Heart right ventricle (tissue), 16 donors: ENCODE data around the gene PCCB. TPM values are rescaled to one million over a fixed set of nuclear protein-coding genes. Genes with fewer than 3 reads are reported as not detected.

Source experiments
- ATAC-seq, 8 donors: fragments of 200-7000 bp; cut with Tn5 transposase; one replicate each; pipeline ENCODE4 v1.9.1; 2020; ENCODE audit warnings: mild to moderate bottlenecking in 8 of 8, moderate library complexity in 8 of 8, moderate number of reproducible peaks in 1 of 8
- DNase-seq, 2 donors: peaks; one replicate each; pipeline ENCODE4 v3.0.0-alpha.2; 2020
- H3K27ac ChIP-seq, 10 donors: fragments of 200-600 bp; sonication (generic) in 2 of 10; one replicate each; pipeline versions ENCODE4 v1.5.0 to v1.8.0; 2020 to 2022; ENCODE audit warnings: mild to moderate bottlenecking in 3 of 10
- H3K27me3 ChIP-seq, 7 donors: fragments of 200-600 bp; one replicate each; pipeline ENCODE4 v1.8.0; 2021 to 2022; ENCODE audit warnings: mild to moderate bottlenecking in 2 of 7
- H3K36me3 ChIP-seq, 9 donors: fragments of 200-600 bp; sonication (generic) in 1 of 9; one replicate each; pipeline versions ENCODE4 v1.5.0 to v1.8.0; 2020 to 2022; ENCODE audit warnings: mild to moderate bottlenecking in 2 of 9
- H3K4me1 ChIP-seq, 9 donors: fragments of 200-600 bp; sonication (generic) in 1 of 9; one replicate each; pipeline versions ENCODE4 v1.5.0 to v1.8.0; 2020 to 2022; ENCODE audit warnings: mild to moderate bottlenecking in 4 of 9
- H3K4me3 ChIP-seq, 10 donors: fragments of 200-600 bp; sonication (generic) in 2 of 10; one replicate each; pipeline versions ENCODE4 v1.5.0 to v1.8.0; 2020 to 2022; ENCODE audit warnings: mild to moderate bottlenecking in 7 of 10, moderate library complexity in 2 of 10
- H3K9me3 ChIP-seq, 11 donors: fragments of 200-600 bp in 10 of 11; sonication (generic) in 2 of 11; one replicate each; pipeline versions ENCODE4 v1.5.0 to v1.8.0; 2013 to 2022; ENCODE audit warnings: mild to moderate bottlenecking in 2 of 11, control low read depth in 1 of 11, moderate library complexity in 1 of 11
- CTCF ChIP-seq, 9 donors: fragments of 200-600 bp; sonication (generic) in 2 of 9; IDR thresholded peaks; one replicate each; pipeline versions ENCODE4 v1.5.0 to v1.8.0; 2021 to 2022; ENCODE audit warnings: antibody characterized with exemption in 9 of 9, mild to moderate bottlenecking in 5 of 9, moderate library complexity in 1 of 9
- WGBS, 2 donors: extraction: QIAGEN DNeasy Blood & Tissue Kit; methylation state at CpG; one replicate each; pipeline ENCODE4 v1.1.7; 2013; ENCODE audit warnings: inconsistent platforms in 1 of 2; 5-methylcytosine and 5-hydroxymethylcytosine counted together
- intact Hi-C, 10 donors: fragments of 100-400 bp; cut with DNase I; formaldehyde crosslinking; loops; one replicate each; pipeline versions ENCODE4 v1.11.1 to v1.14.2; 2022
- polyA plus RNA-seq, 2 donors: library from polyadenylated mRNA; stranded (reverse); fragments of 200-250 nt; gene quantifications; one replicate each; pipeline ENCODE4 v1.2.3, GENCODE V29; 2013
- total RNA-seq, 10 donors: library from RNA; stranded (reverse); fragmentation: NEBNext Ultra II Directional in 3 of 10; extraction: Animal tissue kit (Norgen Biotek cat#: 25700) in 3 of 10; gene quantifications; one replicate each; pipeline versions ENCODE4 v1.2.1 to v1.2.4, GENCODE V29; 2021 to 2023
- donor health status: Arrhythmogenic right ventricular cardiomyopathy.
- donor health status: ischemic (EF 13 %, LVEDD 7.1; RV severe dilation, severe dysfunction).
- donor health status: healthy with polysubstance abuse.
- donor health status: DM: no; HTN: yes; CAD: no.
- donor health status: DM: no; HTN: no; CAD: no.
- donor health status: ischemic (EF 25% LVEDD 6.9; RV normal size, moderate dysfunction).
- donor health status: ischemic (EF 25% LVEDD 5.7; RV mildly dilated, moderate dysfunction).
- donor health status: healthy.
- donor health status: DM: yes; HTN: yes; CAD: no.
- donor health status: Ischemic cardiomyopathy.
- donor health status: ischemic (EF 35%, LVEDD 5.7; RV mildly dilated, moderate dysfunction).
- donor health status: nonischemic (EF 11% LVEDD 7.7; RV severe dilation, severe dysfunction).
- donor health status: DM: yes; HTN: yes; CAD: no.
- donor health status: PGD.
- donor health status: ischemic (EF 29% LVEDD 5.4; RV normal size, mild dysfunction).
- donor health status: nonischemic (EF 23%, LVEDD 6.1; RV moderate dilation, normal function).

PCCB gene
- total and polyA plus RNA-seq, 12 donors, result 17.2 to 163 (median 116) TPM

DNA sequence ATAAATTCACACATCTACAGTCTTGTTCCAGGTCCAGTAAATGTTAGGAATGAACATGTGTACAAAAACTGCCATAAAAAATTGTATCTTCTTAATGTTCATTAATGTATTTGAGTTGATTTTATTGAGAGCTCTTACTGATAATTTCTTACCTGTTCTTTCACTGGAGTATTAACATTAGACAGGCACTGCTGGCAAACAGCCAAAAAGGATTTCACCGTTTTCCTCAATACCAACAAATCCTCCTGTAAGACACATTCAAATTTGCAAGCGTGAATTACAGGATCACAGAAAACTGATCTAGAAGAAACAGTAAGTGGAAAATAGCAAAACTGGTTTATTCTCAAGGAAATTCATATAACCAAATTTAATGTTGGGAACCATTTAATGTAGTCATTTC lies 127.4 kb downstream of the PCCB start:
- no peaks in the 10 kb centered on the region for H3K27me3 ChIP-seq
- H3K9me3 ChIP-seq, result no peaks in the 10 kb centered on the region
- 55 to 63% methylated on average over 2 of the region's 2 CpGs for WGBS, 2 donors
- ATAC-seq (no peak), DNase-seq (no peak)
- H3K4me3 ChIP-seq, result no peak overlapping the region
- H3K4me1 ChIP-seq, result no peaks in the 10 kb centered on the region
- H3K36me3 ChIP-seq, result peaks cover 0 to 32% (median 7%) of the 10 kb centered on the region in 9 donors
- no peak for TF ChIP-seq CTCF (IDR thresholded peaks at IDR 0.05)
- intact Hi-C loops, result no loop called here
- no peak overlapping the region for H3K27ac ChIP-seq

DNA sequence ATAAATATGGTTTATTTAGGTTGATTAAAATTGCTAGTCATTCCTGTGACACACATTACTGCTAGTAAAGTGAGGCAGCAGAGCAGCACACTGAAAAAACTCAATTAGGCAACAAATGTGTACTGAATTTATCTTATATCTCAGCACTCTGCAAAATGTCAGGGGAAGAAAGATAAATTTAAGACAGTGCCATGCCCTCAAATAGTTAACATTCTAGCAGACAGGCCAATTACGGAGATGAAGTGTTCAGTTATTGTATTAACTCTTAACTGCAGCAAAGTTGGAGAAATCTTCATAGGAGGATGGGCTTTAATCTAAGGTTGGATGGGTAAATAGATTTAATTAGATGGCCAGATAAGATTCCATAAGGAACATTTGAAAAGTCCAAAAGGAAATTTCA lies 127.9 kb downstream of the PCCB start:
- Histone ChIP-seq H3K4me1 (no peaks in the 10 kb centered on the region), H3K4me3 (no peak overlapping the region), H3K36me3 (peaks cover 0 to 32% (median 7%) of the 10 kb centered on the region in 9 donors), H3K27ac (no peak overlapping the region), H3K9me3 (no peaks in the 10 kb centered on the region), H3K27me3 (no peaks in the 10 kb centered on the region)
- WGBS, 2 donors, result 36 to 48% methylated on average over 1 of the region's 1 CpG
- ATAC-seq, result no peak
- intact Hi-C loops, result no loop called here
- TF ChIP-seq CTCF (IDR thresholded peaks at IDR 0.05), result no peak
- no peak for DNase-seq

Other genes with a start within 250 kb of the PCCB start
- 10 to 100 TPM; 16.5 to 25.2 (median 20.9) TPM for gene MSL2, start 54.0 kb upstream of the PCCB start, total RNA-seq
- gene MSL2, start 54.0 kb upstream of the PCCB start, polyA plus RNA-seq, result 1 to 10 TPM; 3.8 TPM